ENCODE measurements around the gene SERPINH1.

Gene SERPINH1

GRCh38 chr11:75602951-75603350 lies 40.9 kb downstream of the SERPINH1 start:
- DNase-seq, result no peak

- DNase-seq, result no peak
These were observed 42.0 kb downstream of the SERPINH1 start for GRCh38 chr11:75603791-75604736.

GRCh38 chr11:75606099-75606498 lies 44.0 kb downstream of the SERPINH1 start:
- no peak for DNase-seq

GRCh38 chr11:75611823-75612222 lies 49.8 kb downstream of the SERPINH1 start:
- DNase-seq, result no peak

- no peak for DNase-seq
These were observed 53.7 kb downstream of the SERPINH1 start for GRCh38 chr11:75615751-75616150.

GRCh38 chr11:75616281-75616680 lies 54.2 kb downstream of the SERPINH1 start:
- no peak for DNase-seq

Data from NCI-H1930 (cell line).